ENCODE data around the gene ROR1. TPM values are rescaled to one million over a fixed set of nuclear protein-coding genes. Genes with fewer than 3 reads are reported as not detected.

ROR1 gene
- total and polyA plus RNA-seq, 9 donors: 3.0 to 26.1 (median 15.0) TPM

GRCh38 chr1:64038965-64039364 is 265.1 kb downstream of the ROR1 start:
- Histone ChIP-seq H3K4me1 (ENCODE audit: insufficient read depth) (peaks cover 4% of the 10 kb centered on the region), H3K27ac (no peak overlapping the region), H3K27me3 (no peaks in the 10 kb centered on the region), H3K36me3 (no peaks in the 10 kb centered on the region), H3K4me3 (no peak overlapping the region), H3K9me3 (no peaks in the 10 kb centered on the region)
- TF ChIP-seq POLR2A (IDR thresholded peaks at IDR 0.05) (no peak), EP300 (IDR thresholded peaks at IDR 0.05) (no peak), CTCF (IDR thresholded peaks at IDR 0.05) (no peak)
- DNase-seq: no peak
- WGBS, 3 donors: 78 to 91% (median 83%) methylated on average over 1 of the region's 1 CpG
- intact Hi-C loops (cut with DNase I): no loop called here

GRCh38 chr1:64039390-64039926 is 265.6 kb downstream of the ROR1 start:
- DNase-seq: peak in 1 of 5 donors; percentile 29
- Histone ChIP-seq H3K27ac (no peak overlapping the region), H3K36me3 (no peaks in the 10 kb centered on the region), H3K27me3 (no peaks in the 10 kb centered on the region), H3K4me3 (no peak overlapping the region), H3K4me1 (ENCODE audit: insufficient read depth) (peaks cover 4% of the 10 kb centered on the region), H3K9me3 (no peaks in the 10 kb centered on the region)
- 34 to 50% (median 36%) methylated on average over 3 of the region's 3 CpGs for WGBS, 3 donors
- TF ChIP-seq CTCF (IDR thresholded peaks at IDR 0.05): no peak
- no peak for TF ChIP-seq POLR2A (IDR thresholded peaks at IDR 0.05)
- TF ChIP-seq EP300 (IDR thresholded peaks at IDR 0.05): no peak
- intact Hi-C loops (cut with DNase I): no loop called here

GRCh38 chr1:64041371-64042131 is 267.7 kb downstream of the ROR1 start:
- WGBS, 3 donors: 77 to 84% (median 82%) methylated on average over 3 of the region's 3 CpGs
- no peak overlapping the region for H3K27ac ChIP-seq
- H3K4me3 ChIP-seq: no peak overlapping the region
- H3K4me1 ChIP-seq (ENCODE audit: insufficient read depth): peaks cover 4% of the 10 kb centered on the region
- H3K36me3 ChIP-seq: no peaks in the 10 kb centered on the region
- no peak for TF ChIP-seq EP300 (IDR thresholded peaks at IDR 0.05)
- TF ChIP-seq CTCF (IDR thresholded peaks at IDR 0.05): no peak
- no peak for TF ChIP-seq POLR2A (IDR thresholded peaks at IDR 0.05)
- H3K9me3 ChIP-seq: no peaks in the 10 kb centered on the region
- H3K27me3 ChIP-seq: no peaks in the 10 kb centered on the region
- DNase-seq: no peak
- intact Hi-C loops (cut with DNase I): no loop called here

- Histone ChIP-seq H3K36me3 (no peaks in the 10 kb centered on the region), H3K9me3 (no peaks in the 10 kb centered on the region), H3K27me3 (no peaks in the 10 kb centered on the region), H3K4me1 (ENCODE audit: insufficient read depth) (peaks cover 4% of the 10 kb centered on the region), H3K27ac (no peak overlapping the region), H3K4me3 (no peak overlapping the region)
- peak in 2 of 5 donors; percentile 38 to 42 for DNase-seq
- WGBS, 3 donors: 30 to 38% (median 33%) methylated on average over 10 of the region's 10 CpGs
- intact Hi-C loops (cut with DNase I): no loop called here
- TF ChIP-seq EP300 (IDR thresholded peaks at IDR 0.05) (peak; percentile 52), POLR2A (IDR thresholded peaks at IDR 0.05) (no peak), CTCF (IDR thresholded peaks at IDR 0.05) (no peak)
Measured at GRCh38 chr1:64042331-64043100, 268.7 kb downstream of the ROR1 start.
